RWPE1 (cell line): Measurements from ENCODE around the gene SERTAD2.
A peak's percentile ranks its signal among the peaks of the same experiment; 100 is the strongest.

ENCODE experiments used
- CTCF ChIA-PET: fragments of 350-600 bp; sonication (Branson Sonifier 250); formaldehyde crosslinking; extraction: SDS; loops from one replicate; lab custom pipeline; 2021; lab: Yijun Ruan, JAX
- POLR2A ChIA-PET: fragments of 400-600 bp; formaldehyde crosslinking; extraction: SDS; loops from one replicate; lab custom pipeline; 2020; ENCODE audit warnings: antibody characterized with exemption; ENCODE audit not compliant: low non-redundant PET; lab: Yijun Ruan, JAX
- DNase-seq: peaks from one replicate; pipeline ENCODE4 v3.0.0; 2012; ENCODE audit warnings: low spot score
- H3K27ac ChIP-seq: fragments of 450-650 bp; 2 replicates; pipeline ENCODE4 v1.5.1; 2017
- TF ChIP-seq, protein P1 (sequence below): fragments of 450-650 bp; conservative IDR thresholded peaks from 2 replicates; pipeline ENCODE4 v1.5.1; 2017; ENCODE audit warnings: low read depth, mild to moderate bottlenecking

The SERTAD2 gene

DNA sequence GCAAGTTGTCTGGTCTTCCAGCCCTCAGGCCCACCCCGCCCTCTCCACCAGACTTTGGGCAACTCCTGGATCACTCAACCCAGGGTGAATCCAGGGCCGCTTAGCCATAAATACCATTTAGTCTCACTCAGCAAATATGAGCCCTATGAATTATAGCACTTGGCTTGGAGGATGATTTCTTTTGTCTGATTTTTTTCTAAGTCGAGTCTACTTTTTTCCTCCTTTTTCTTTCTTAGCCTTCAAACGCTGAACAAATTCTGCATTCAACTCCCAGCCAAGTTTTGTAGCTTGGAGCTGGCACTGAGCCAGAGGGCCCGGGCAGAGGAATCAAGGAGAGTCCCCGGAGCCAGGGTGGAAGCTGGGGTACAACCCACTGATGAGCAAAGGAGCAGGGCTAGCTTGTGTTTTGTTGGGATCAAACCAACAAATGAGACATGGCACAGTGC is 48.7 kb downstream of the SERTAD2 start:
- ChIA-PET POLR2A (interaction anchor here (0.6 to 0.8 kb wide), 2 partner anchors 12 to 39 kb away, joined by 5 to 6 read pairs; no protein-coding TSS in a partner anchor), CTCF (interaction anchor here (0.6 to 1.6 kb wide), 2 partner anchors 41 to 149 kb away, joined by 3 to 4 read pairs; no protein-coding TSS in a partner anchor)
- DNase-seq: no peak
- TF ChIP-seq, protein P1, sequence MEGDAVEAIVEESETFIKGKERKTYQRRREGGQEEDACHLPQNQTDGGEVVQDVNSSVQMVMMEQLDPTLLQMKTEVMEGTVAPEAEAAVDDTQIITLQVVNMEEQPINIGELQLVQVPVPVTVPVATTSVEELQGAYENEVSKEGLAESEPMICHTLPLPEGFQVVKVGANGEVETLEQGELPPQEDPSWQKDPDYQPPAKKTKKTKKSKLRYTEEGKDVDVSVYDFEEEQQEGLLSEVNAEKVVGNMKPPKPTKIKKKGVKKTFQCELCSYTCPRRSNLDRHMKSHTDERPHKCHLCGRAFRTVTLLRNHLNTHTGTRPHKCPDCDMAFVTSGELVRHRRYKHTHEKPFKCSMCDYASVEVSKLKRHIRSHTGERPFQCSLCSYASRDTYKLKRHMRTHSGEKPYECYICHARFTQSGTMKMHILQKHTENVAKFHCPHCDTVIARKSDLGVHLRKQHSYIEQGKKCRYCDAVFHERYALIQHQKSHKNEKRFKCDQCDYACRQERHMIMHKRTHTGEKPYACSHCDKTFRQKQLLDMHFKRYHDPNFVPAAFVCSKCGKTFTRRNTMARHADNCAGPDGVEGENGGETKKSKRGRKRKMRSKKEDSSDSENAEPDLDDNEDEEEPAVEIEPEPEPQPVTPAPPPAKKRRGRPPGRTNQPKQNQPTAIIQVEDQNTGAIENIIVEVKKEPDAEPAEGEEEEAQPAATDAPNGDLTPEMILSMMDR: no peak
- peak overlapping the region; percentile 19; the same call in 1 of the 2 replicates for H3K27ac ChIP-seq

GRCh38 chr2:64604155-64604554 is 49.6 kb downstream of the SERTAD2 start:
- no peak overlapping the region for H3K27ac ChIP-seq
- ChIA-PET CTCF (no interaction called here), POLR2A (no interaction called here)
- DNase-seq: no peak
- TF ChIP-seq, protein P1: no peak

- no peak overlapping the region for H3K27ac ChIP-seq
- CTCF ChIA-PET: no interaction called here
- POLR2A ChIA-PET: no interaction called here
- no peak for DNase-seq
- TF ChIP-seq, protein P1: no peak
Measured at GRCh38 chr2:64602436-64602835, 51.3 kb downstream of the SERTAD2 start.

- no peak overlapping the region for H3K27ac ChIP-seq
- TF ChIP-seq, protein P1: no peak
- no peak for DNase-seq
- POLR2A ChIA-PET: no interaction called here
- CTCF ChIA-PET: interaction anchor here (0.6 kb wide), 1 partner anchor 185 kb away, joined by 3 read pairs; no protein-coding TSS in a partner anchor
Measured at GRCh38 chr2:64601785-64602391, 51.8 kb downstream of the SERTAD2 start.

- ChIA-PET POLR2A (interaction anchor here (0.5 kb wide), 1 partner anchor 455 kb away, joined by 3 read pairs; the partner anchor contains the start of gene CEP68), CTCF (interaction anchor here (0.6 to 0.7 kb wide), 3 partner anchors 12 to 263 kb away, joined by 3 read pairs; no protein-coding TSS in a partner anchor)
- H3K27ac ChIP-seq: no peak overlapping the region
- TF ChIP-seq, protein P1: no peak
- no peak for DNase-seq
Measured at GRCh38 chr2:64601034-64601754, 52.5 kb downstream of the SERTAD2 start.

- POLR2A ChIA-PET: interaction anchor here (0.6 kb wide), 1 partner anchor 121 kb away, joined by 3 read pairs; no protein-coding TSS in a partner anchor
- DNase-seq: no peak
Measured at GRCh38 chr2:64599469-64599868, 54.2 kb downstream of the SERTAD2 start.

More at GRCh38 chr2:64599469-64599868, 54.2 kb downstream of the SERTAD2 start:
- no peak overlapping the region for H3K27ac ChIP-seq
- CTCF ChIA-PET: interaction anchor here (0.6 kb wide), 1 partner anchor 53 kb away, joined by 3 read pairs; no protein-coding TSS in a partner anchor
- TF ChIP-seq, protein P1: no peak
